Choroid plexus epithelial cell (primary cell): ENCODE results near the gene MAML1.
"Not testable (repeated sequence)": the region's sequence is repeated elsewhere in the genome, so short reads cannot be mapped to it uniquely, and the experiment has no call there.

ENCODE experiments used
- DNase-seq: peaks from one replicate; pipeline ENCODE4 v3.0.0-alpha.2; 2010; ENCODE audit warnings: low read depth
- H3K4me3 ChIP-seq: 2 replicates; pipeline ENCODE4 v1.5.1; 2011; ENCODE audit warnings: low read depth, mild to moderate bottlenecking, control low read depth, low read length, moderate library complexity
- TF ChIP-seq, protein P1 (sequence below): conservative IDR thresholded peaks from 2 replicates; pipeline ENCODE4 v1.5.1; 2011; ENCODE audit warnings: low read depth, mild to moderate bottlenecking, control low read depth, inconsistent platforms, low read length, moderate library complexity

Gene MAML1

GRCh38 chr5:179733772-179734126, 1.1 kb downstream of the MAML1 start:
- peak overlapping the region; percentile 78 for H3K4me3 ChIP-seq
- DNase-seq: no peak
- TF ChIP-seq, protein P1, sequence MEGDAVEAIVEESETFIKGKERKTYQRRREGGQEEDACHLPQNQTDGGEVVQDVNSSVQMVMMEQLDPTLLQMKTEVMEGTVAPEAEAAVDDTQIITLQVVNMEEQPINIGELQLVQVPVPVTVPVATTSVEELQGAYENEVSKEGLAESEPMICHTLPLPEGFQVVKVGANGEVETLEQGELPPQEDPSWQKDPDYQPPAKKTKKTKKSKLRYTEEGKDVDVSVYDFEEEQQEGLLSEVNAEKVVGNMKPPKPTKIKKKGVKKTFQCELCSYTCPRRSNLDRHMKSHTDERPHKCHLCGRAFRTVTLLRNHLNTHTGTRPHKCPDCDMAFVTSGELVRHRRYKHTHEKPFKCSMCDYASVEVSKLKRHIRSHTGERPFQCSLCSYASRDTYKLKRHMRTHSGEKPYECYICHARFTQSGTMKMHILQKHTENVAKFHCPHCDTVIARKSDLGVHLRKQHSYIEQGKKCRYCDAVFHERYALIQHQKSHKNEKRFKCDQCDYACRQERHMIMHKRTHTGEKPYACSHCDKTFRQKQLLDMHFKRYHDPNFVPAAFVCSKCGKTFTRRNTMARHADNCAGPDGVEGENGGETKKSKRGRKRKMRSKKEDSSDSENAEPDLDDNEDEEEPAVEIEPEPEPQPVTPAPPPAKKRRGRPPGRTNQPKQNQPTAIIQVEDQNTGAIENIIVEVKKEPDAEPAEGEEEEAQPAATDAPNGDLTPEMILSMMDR: no peak

DNA sequence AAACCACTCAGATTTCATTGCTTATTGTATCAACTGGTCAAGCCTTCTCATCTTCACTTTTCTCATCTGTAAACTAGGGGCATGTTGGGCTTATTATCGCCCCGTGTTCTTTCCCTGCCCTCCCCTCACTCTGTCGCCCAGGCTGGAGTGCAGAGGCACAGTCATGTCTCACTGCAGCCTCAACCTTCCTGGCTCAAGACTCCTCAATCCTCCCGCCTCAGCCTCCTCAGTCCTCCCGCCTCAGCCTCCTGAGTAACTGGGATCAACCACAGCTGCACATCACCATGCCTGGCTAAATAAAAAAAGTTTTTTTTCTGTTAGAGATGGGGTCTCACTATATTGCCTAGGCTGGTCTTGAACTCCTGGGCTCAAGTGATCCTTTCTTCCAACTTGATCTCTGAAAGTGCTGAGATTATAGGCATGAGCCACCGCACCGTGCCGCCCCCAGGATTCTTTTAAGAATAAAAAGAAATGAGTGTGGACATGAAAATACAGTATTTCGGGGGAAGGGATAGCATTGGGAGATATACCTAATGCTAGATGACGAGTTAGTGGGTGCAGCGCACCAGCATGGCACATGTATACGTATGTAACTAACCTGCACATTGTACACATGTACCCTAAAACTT, 2.0 kb downstream of the MAML1 start:
- DNase-seq: no peak
- peak overlapping the region; percentile 78 for H3K4me3 ChIP-seq
- TF ChIP-seq, protein P1: no peak

DNA sequence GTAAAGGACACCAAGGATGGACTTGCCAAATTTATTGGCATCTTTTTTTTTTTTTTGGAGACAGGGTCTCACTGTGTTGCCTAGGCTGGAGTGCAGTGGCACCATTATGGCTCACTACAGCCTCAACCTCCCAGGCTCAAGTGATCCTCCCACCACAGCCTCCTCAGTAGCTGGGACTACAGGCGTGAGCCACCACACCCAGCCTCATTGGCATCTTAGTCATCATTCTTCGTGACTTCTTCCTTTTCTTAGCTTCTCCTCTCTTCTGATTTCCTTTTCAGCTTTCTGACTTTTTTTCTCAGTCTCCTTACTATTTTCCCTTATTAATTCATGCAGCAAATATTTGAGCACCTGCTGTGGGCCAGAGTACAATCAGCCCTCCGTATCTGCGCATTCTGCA, 6.1 kb downstream of the MAML1 start:
- no peak overlapping the region for H3K4me3 ChIP-seq
- TF ChIP-seq, protein P1: no peak
- DNase-seq: no peak

GRCh38 chr5:179744106-179744505, 11.5 kb downstream of the MAML1 start:
- not testable (repeated sequence) for DNase-seq, H3K4me3 ChIP-seq

- no peak for DNase-seq
- TF ChIP-seq, protein P1: no peak
- H3K4me3 ChIP-seq: no peak overlapping the region
Observed at GRCh38 chr5:179746872-179747271, 14.2 kb downstream of the MAML1 start.

GRCh38 chr5:179747811-179748210, 15.2 kb downstream of the MAML1 start:
- no peak overlapping the region for H3K4me3 ChIP-seq
- no peak for DNase-seq
- TF ChIP-seq, protein P1: no peak

DNA sequence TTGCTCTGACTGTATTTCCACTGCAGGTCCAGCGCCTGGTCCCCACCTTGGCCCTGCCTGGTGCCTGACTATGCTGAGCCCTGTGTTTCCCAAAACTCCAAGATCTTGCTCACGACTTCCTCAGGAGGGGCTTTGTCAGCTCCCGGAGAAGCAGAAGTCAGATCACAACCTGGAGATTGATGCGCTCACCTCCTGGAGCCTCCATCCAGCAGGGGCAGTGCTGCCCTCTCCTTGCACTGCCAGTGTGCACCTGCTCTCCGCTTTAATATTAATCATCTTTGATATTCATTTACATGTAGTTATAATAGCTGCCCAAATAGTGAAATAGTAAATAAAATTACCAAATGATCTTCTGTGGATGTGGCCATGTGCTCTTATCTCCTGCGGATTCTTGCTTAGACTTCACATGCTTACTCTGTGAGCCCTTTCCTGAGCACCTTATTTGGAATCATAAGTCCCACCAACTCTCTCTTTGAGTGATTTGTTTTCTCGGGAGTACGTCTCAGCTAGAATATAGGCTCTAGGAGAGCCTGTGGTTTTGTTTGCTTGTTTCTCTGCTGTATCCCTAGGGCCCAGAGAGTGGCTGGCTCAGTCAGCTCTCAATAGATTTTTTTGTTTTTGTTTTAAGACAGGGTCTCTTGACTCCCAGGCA, 17.4 kb downstream of the MAML1 start:
- DNase-seq: no peak
- no peak overlapping the region for H3K4me3 ChIP-seq
- TF ChIP-seq, protein P1: no peak
